SU-DHL-6 (cell line): ENCODE results near the gene ARID5B.

Source experiments
- H2AFZ ChIP-seq: fragments of 200-600 bp; sonication (generic); 2 replicates; pipeline ENCODE4 v1.6.1; 2014; ENCODE audit warnings: low read depth, mild to moderate bottlenecking, moderate library complexity, mixed read lengths, antibody characterized with exemption, low read length; ENCODE audit not compliant: severe bottlenecking
- H3F3A ChIP-seq: fragments of 200-600 bp; shearing (Covaris generic); 2 replicates; pipeline ENCODE4 v1.6.0; 2016; ENCODE audit warnings: antibody characterized with exemption, mild to moderate bottlenecking; ENCODE audit not compliant: insufficient read depth
- H3K27ac ChIP-seq: fragments of 200-600 bp; sonication (generic); 2 replicates; pipeline ENCODE4 v1.5.1; 2016; ENCODE audit warnings: low read depth, mild to moderate bottlenecking, low read length, moderate library complexity, mixed read lengths
- H3K27me3 ChIP-seq: fragments of 200-600 bp; sonication (generic), shearing (Covaris generic); 2 replicates; pipeline ENCODE4 v1.6.0; 2014; ENCODE audit warnings: mild to moderate bottlenecking, low read length
- H3K36me3 ChIP-seq: fragments of 200-600 bp; sonication (generic); 2 replicates; pipeline ENCODE4 v1.6.1; 2014; ENCODE audit warnings: mild to moderate bottlenecking, low read length, mixed read lengths
- H3K4me2 ChIP-seq: fragments of 300-600, 200-600 bp; shearing (Covaris generic), sonication (generic); 2 replicates; pipeline ENCODE4 v1.6.0; 2014; ENCODE audit warnings: low read length, low read depth, mild to moderate bottlenecking; ENCODE audit not compliant: poor library complexity, severe bottlenecking
- H3K4me3 ChIP-seq: fragments of 200-600 bp; sonication (generic); 2 replicates; pipeline ENCODE4 v1.5.1; 2014; ENCODE audit warnings: antibody characterized with exemption, low read length, mild to moderate bottlenecking, mixed read lengths; ENCODE audit not compliant: insufficient read depth, poor library complexity, severe bottlenecking
- H3K79me2 ChIP-seq: fragments of 200-600 bp; sonication (generic); 2 replicates; pipeline ENCODE4 v1.6.1; 2014; ENCODE audit warnings: mild to moderate bottlenecking, low read length, moderate library complexity; ENCODE audit not compliant: insufficient read depth
- H3K9ac ChIP-seq: fragments of 200-600 bp; sonication (generic); 2 replicates; pipeline ENCODE4 v1.7.0; 2014; ENCODE audit warnings: mild to moderate bottlenecking, low read length
- H3K9me2 ChIP-seq: fragments of 200-600 bp; sonication (generic); replicated peaks from 2 replicates; pipeline ENCODE4 v1.6.1; 2014; ENCODE audit warnings: low read length; ENCODE audit not compliant: insufficient read depth
- H3K9me3 ChIP-seq: fragments of 200-600 bp; sonication (generic); 2 replicates; pipeline ENCODE4 v1.6.1; 2014; ENCODE audit warnings: low read length, mixed read lengths; ENCODE audit not compliant: insufficient read depth
- H4K20me1 ChIP-seq: fragments of 200-600 bp; sonication (generic); 2 replicates; pipeline ENCODE4 v1.6.1; 2014; ENCODE audit warnings: low read depth, mild to moderate bottlenecking, antibody characterized with exemption, low read length, moderate library complexity, mixed read lengths
- EZH2phosphoT487 ChIP-seq: fragments of 200-600 bp; sonication (generic), shearing (Covaris generic); conservative IDR thresholded peaks from 2 replicates; pipeline ENCODE4 v1.6.1; 2018; ENCODE audit warnings: mild to moderate bottlenecking, antibody characterized with exemption, low read length, moderate library complexity, mixed read lengths
- TF ChIP-seq, protein P1 (sequence below): fragments of 200-600 bp; sonication (generic); IDR thresholded peaks from one replicate; pipeline ENCODE4 v1.5.1; 2017; ENCODE audit warnings: antibody characterized with exemption, mild to moderate bottlenecking, low read length, moderate library complexity; ENCODE audit not compliant: insufficient read depth, poor library complexity, severe bottlenecking

ARID5B gene

DNA sequence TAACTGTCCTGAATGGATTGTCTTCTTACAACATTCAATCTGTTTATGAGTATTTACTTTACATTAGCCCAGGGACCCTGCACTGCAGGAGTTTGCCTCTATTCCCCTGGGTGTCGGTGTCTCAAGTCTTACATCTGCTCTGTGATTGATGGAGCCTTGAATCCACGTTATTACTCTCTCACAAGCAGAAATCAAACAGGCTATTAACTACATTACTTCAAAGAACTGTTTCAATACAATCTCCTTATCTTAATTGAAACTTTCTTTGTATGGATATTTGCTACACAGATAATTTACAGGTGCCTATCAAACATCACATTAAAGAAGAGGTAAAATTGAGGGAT, 3.1 kb upstream of the ARID5B start:
- peaks cover 21% of the 10 kb centered on the region for H3K79me2 ChIP-seq
- no peaks in the 10 kb centered on the region for H3K9me2 ChIP-seq
- no peaks in the 10 kb centered on the region for H3K27me3 ChIP-seq
- peak overlapping the region; percentile 94 for H3K4me3 ChIP-seq
- H4K20me1 ChIP-seq, result no peaks in the 10 kb centered on the region
- H3K36me3 ChIP-seq, result peaks cover 3% of the 10 kb centered on the region; the same call in 1 of the 2 replicates
- H3F3A ChIP-seq, result peaks cover 63% of the 10 kb centered on the region
- TF ChIP-seq EZH2phosphoT487, result no peak
- TF ChIP-seq, protein P1, sequence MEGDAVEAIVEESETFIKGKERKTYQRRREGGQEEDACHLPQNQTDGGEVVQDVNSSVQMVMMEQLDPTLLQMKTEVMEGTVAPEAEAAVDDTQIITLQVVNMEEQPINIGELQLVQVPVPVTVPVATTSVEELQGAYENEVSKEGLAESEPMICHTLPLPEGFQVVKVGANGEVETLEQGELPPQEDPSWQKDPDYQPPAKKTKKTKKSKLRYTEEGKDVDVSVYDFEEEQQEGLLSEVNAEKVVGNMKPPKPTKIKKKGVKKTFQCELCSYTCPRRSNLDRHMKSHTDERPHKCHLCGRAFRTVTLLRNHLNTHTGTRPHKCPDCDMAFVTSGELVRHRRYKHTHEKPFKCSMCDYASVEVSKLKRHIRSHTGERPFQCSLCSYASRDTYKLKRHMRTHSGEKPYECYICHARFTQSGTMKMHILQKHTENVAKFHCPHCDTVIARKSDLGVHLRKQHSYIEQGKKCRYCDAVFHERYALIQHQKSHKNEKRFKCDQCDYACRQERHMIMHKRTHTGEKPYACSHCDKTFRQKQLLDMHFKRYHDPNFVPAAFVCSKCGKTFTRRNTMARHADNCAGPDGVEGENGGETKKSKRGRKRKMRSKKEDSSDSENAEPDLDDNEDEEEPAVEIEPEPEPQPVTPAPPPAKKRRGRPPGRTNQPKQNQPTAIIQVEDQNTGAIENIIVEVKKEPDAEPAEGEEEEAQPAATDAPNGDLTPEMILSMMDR, result no peak
- peak overlapping the region; percentile 88 for H3K9ac ChIP-seq
- peak overlapping the region; percentile 99 for H3K4me2 ChIP-seq
- H2AFZ ChIP-seq, result peak overlapping the region; percentile 7
- peak overlapping the region; percentile 99 for H3K27ac ChIP-seq
- H3K9me3 ChIP-seq, result no peaks in the 10 kb centered on the region

DNA sequence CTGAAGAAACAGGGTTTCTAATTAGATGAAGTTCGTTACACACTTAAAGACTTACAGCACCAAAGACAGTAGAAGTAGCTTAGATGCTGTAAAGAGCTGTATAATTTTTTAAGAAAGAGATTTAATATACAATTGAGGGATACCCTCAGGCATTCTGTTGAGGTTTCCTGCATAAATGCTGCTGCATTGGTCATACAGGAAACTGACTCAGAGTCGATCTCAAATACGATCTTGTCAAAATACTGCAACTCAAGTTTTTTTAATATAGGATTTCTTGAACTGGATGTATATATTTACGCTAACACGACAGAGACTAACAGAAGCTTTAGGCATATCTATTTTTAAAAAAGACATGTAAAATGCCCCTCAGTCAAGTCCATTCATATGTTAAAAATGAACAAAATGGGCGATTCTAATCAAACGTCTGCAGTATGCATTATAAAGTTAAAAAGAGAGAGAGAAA, 2.4 kb upstream of the ARID5B start:
- peaks cover 3% of the 10 kb centered on the region; the same call in 1 of the 2 replicates for H3K36me3 ChIP-seq
- H4K20me1 ChIP-seq, result no peaks in the 10 kb centered on the region
- no peaks in the 10 kb centered on the region for H3K9me3 ChIP-seq
- H3K27ac ChIP-seq, result peak overlapping the region; percentile 99
- peak overlapping the region; percentile 5 for H2AFZ ChIP-seq
- H3K79me2 ChIP-seq, result peaks cover 28% of the 10 kb centered on the region
- TF ChIP-seq EZH2phosphoT487, result no peak
- TF ChIP-seq, protein P1, result no peak
- peak overlapping the region; percentile 88 for H3K9ac ChIP-seq
- H3K9me2 ChIP-seq, result no peaks in the 10 kb centered on the region
- H3K4me2 ChIP-seq, result peak overlapping the region; percentile 99
- H3K4me3 ChIP-seq, result peak overlapping the region; percentile 94
- H3K27me3 ChIP-seq, result no peaks in the 10 kb centered on the region
- H3F3A ChIP-seq, result peaks cover 67% of the 10 kb centered on the region

DNA sequence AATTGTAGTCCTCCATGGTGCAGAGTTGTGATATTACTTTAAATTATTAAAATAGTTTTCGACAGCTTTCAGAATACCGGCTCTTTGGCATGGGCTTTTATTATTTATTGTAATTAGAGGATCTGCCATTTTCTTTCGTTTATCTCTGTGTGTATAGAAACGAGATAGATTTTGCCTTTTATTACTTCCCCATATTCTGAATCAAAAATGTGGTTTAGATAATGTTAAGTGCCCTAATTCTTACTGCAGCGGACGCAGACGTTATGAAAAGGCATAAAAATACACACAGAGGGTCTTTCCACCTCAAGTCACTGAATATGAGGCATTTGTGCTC, 1.9 kb upstream of the ARID5B start:
- peak overlapping the region; percentile 88 for H3K9ac ChIP-seq
- H3K27me3 ChIP-seq, result no peaks in the 10 kb centered on the region
- no peak overlapping the region for H2AFZ ChIP-seq

More for the DNA sequence above, 1.9 kb upstream of the ARID5B start:
- TF ChIP-seq, protein P1, result no peak
- TF ChIP-seq EZH2phosphoT487, result no peak
- no peaks in the 10 kb centered on the region for H4K20me1 ChIP-seq
- H3K9me2 ChIP-seq, result no peaks in the 10 kb centered on the region
- H3K4me3 ChIP-seq, result peak overlapping the region; percentile 94
- peak overlapping the region; percentile 99 for H3K4me2 ChIP-seq
- H3K27ac ChIP-seq, result peak overlapping the region; percentile 99
- peaks cover 72% of the 10 kb centered on the region for H3F3A ChIP-seq
- peaks cover 33% of the 10 kb centered on the region for H3K79me2 ChIP-seq
- H3K9me3 ChIP-seq, result no peaks in the 10 kb centered on the region
- peaks cover 3% of the 10 kb centered on the region; the same call in 1 of the 2 replicates for H3K36me3 ChIP-seq
